ENCODE data around the gene PRKCH.

The PRKCH gene

DNA sequence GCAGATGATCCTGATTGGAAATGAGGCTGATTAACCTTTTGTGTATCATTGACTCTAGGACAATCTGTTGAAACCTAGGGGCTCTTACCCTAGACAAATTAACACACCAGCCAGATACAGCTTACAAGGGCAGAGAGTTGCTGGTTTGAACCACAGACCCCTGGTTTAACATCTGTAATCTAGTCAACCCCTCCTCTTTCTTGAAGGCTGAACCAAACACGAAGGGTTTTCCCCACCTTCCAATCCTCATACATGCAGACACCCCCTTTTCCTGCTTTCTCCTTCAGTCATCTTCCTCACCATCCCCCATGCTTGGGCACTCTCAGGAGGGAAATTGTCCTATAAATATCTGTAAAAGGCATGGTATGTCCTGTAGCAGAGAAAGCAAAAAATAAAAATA is 247.9 kb downstream of the PRKCH start:
- no peak for DNase-seq (ENCODE audit: low read depth)

DNA sequence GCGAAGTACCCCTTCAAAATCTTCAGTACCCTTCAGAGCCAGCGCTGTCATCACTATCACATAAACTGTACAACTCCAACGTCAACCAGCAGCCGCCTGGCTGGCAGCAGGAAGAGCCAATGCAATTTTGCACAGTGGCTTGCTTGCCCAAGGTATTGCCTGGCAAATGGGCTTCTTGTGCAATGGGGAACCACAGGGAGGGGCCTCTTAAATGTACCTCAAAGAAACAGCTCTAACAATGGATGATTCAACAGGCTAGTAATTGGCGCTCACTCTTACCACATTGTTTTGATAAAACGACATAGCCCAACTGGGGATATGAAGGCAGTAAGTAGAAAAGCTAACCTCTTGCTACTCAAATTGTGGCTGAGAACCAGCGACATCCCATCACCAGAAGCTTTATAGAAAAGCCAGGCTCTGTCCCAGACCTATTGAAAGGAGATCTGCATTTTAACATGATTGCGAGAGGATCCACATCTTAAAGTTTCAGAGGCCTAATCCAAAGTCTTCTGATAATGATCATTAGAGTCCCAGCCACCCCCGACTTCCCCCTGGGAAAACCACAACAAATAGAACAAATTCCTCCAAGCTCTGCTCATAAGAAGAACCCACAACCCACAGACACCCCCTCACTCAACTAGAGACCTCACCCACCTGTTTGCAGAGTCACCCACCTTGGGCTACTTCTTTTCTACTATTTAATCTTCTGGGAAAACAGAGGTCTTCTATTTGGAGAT is 248.6 kb downstream of the PRKCH start:
- no peak for DNase-seq (ENCODE audit: low read depth)

DNA sequence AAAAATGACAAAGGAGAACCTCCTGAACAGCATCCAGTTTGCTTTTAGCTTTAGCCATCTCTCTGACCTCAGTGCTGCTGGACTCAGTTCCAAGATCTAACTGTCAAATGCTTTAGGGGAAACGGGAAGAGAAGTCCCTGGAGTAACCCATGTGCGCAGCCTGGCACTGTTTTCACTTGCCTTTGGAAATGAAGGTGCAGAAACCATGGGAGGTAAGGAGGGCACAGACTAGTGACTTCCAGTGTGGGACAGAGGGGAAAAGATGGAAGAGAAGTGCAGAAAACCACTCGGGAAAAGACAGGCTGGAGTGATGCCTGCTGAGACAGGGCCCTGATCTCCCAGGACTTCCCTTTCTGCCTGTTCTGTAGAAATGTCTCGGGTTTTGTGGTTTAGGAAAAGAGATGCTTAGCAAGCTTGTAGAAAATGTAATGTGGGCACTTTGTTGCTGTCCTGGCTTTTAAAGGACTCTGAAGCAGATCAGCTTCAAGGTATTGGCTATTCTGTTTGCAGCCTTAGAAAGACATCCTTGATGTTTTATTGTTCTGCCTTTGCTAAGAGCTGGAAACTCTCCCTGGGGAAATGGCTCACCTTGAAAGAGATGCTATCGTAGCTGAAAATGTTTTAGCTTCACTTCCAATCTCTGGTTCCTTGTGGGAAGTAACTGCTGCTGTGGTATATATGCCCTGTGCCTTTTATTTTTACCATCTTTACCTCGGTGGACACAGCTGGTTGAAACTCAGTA is 249.3 kb downstream of the PRKCH start:
- no peak for DNase-seq (ENCODE audit: low read depth)

DNA sequence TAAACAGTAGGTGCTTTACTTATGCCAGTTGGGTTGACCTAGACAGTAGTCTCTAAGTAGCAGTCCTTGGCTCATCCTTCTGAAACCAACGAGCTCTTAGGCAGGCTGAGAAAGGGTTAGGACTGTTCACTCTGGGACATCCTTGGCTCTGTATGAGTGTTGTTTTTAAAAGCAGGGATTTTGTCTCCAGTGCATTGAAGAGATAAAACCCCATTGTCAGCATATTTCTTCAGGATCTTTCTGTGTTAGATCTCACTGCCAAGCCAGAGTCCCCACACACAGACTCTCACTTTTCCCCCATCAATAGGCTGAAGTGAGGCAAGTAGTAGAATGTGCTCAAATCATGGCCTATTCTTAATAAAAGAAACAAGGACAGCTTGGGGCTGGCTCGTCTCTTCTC is 250.5 kb downstream of the PRKCH start:
- no peak for DNase-seq (ENCODE audit: low read depth)

DNA sequence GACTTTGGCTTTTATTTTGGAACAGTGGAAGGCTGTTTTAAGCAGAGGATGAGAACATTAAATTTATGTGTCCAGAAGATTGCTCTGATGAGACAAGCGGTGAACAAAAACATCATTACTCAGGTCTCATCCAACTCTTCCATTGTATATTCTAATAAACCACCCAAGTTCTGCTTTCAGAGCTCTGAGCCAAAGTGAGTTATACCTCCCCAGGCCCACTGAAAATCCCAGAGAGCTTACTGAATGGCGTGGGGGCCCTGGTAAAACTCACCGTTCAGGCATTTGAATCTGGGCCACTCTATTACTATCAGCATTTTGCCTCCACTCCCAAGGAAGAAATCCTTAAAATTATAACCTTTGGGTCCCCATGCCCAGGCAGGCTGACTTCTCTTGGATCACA is 251.9 kb downstream of the PRKCH start:
- no peak for DNase-seq (ENCODE audit: low read depth)

DNA sequence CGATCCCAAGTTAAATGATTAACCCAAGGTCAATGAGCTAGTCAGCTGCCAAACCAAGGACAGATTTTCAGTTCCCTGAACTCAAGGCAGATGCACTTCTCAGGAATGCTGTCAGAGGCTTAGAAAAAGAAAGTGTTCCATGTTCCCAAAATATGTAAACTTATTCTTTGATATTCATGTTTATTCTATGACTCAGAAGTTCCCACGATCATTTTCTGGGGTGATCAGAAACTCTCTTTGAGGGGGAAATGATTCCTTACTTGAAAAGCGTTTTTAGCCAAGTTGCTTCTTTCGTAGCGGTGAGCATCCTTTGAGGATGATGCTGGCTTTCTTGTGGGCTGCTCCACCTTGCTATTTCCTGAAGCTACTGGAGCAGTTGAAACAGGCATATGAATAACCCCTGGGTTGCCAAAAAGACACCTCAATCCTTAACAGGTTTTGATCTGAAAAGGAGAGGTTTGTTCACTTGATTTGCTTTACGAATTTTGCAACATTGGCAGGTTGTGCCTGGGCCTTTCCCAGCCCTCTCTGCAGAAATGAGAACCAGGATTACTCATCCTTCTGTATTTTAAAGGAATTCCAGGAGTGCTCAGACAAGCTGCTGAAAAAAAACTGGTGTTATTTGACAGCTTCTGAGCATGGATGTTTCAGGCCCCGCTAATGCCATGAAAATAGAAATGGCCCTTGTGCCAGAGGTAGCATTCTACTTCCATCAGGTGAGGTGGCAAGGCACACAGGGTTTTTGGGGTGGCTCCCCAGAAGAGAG is 252.6 kb downstream of the PRKCH start:
- no peak for DNase-seq (ENCODE audit: low read depth)

DNA sequence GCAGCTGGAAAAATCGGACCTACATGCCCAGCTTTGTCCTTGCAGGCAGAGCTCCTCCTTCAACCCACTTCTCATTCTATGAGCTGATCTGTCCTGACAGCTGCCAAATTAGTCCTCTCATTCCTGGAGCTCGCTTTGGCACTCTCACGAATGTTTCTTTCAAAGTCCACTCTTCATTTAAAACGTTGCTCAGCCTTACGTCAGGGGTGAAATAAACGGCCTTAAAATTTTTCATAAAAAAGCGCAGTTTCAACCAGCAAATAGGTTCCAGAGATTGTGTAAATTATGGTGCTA is 253.1 kb downstream of the PRKCH start:
- no peak for DNase-seq (ENCODE audit: low read depth)

DNA sequence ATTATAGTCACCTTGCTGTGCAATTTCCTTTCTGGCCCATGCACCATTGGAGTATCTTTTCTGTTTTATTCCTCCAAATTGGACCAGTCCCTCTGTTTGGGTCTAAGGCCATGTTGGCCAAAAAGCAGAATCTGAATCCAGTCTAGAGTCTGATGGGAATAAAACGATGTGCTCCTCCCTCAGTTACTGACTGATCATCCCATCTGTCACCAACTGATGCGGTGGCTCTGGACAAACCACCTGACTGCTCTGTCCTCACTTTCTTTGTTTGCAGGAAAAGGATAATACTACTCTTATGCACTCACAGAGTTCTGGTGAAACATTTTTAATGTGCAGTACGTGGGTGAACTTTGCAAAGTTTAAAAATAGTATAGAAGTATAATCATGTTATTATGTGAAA is 253.7 kb downstream of the PRKCH start:
- no peak for DNase-seq (ENCODE audit: low read depth)

DNA sequence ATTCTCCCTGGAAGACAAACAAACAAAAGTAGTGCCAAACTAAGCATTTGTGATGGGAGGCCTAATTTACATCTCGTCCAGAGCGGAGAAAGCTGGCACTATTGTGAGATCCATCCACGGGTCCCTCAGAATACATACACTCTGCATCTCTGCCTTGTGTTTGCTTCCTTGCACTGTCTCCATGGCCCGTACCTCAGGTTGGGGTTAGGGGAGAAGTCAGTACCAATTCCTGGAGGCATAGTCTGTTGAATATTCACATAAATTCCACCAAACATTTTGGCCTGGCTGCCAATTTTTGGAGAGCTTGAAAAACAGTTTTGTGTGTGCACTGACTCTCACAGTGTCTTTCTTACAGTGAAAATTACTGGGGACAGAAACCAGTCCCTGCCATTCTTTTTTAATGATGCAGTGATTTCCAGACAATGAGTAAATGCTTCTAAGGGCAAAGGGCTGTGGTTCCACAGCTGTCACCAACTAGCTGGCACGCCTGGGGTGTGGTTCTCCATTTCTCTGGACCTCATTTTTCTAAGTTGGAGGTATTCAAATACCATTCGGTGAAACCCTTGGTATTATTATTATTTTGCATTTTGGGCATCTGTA is 254.3 kb downstream of the PRKCH start:
- DNase-seq (ENCODE audit: low read depth): no peak

DNA sequence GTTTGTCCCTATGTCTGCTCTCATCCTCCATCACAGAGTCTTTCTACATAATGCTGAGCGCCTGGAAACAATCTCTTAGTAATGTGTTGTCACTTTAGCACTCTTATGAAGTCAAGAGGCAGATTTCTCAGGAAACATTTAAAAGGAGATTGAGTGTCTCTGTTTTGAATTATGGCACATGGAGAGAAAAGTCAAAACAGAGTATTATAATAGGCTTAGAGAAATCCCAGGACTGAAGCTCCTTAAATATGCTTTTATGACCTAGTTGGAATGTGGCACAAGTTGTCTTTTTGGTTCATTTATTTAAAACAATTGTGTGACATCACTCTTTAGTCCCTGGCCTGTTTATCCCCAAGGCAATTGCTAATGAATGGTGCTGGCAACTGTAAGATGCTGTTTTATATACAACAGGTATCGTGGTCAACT is 256.1 kb downstream of the PRKCH start:
- no peak for DNase-seq (ENCODE audit: low read depth)

DNA sequence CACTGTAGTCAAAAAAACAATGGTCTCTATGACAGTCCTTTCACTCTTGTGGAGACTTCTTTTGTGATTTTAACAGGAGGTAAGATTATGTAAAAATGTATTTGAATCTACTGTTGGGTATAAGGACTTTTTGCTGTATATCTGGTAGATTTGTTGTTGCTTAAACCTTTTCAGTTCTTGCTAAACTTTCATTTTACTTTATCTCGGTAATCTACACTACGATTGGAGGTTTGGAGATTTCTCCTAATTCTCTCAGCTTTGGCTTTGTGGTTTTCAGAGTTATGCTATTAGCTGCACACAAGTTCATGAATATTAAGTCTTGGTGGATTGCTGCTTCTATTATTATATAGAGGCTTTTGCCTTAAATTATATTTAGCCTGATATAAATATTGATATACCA is 257.4 kb downstream of the PRKCH start:
- no peak for DNase-seq (ENCODE audit: low read depth)

DNA sequence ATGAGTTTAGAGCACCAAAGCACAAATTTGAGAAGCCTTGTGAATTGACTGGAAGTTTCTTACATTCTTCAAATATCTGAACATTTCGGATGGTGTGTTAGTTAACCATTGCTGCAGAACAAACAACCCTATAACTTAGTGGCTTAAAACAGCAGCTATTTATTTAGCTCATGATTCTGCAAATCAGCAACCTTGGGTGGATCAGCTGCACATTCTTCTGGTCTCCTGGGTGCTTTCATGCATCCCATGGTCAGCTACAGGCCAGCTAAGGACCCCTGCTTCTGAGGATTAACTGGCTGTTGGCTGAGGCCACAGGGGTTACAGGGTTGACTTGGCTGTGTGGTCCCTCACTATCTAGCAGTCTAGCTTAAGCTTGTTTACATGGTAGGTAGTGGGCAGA is 260.0 kb downstream of the PRKCH start:
- DNase-seq (ENCODE audit: low read depth): no peak

DNA sequence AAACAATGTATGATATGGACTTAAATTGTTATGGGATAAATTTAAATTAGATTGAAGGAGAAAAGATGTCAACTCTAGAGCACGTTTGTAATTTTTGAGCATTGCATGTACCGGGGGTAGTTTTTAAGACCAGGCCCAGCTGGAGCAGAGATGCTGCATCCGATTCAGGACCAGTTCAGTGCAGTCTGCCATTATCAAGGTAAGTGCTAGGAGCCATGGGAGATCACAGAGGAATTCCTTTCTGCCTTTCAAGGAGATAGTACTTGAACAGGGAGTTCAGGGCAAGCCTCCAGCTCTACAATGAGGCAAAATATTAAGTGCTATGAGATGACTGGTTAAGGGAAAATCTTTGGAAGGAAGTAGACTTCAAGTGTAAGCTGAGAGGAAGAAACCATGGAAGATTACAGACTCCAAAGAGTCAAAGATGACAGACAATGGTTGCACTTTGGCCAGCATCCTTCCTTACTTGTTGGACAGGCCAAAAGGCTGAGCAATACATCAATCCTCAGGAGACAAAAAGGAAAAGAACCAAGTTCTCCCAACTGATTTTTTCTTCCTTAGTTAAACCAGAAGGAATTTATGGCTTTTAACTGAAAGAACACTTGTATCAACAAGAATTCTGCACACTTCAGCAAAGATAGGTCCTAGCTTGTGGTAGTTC is 260.7 kb downstream of the PRKCH start:
- no peak for DNase-seq (ENCODE audit: low read depth)

DNA sequence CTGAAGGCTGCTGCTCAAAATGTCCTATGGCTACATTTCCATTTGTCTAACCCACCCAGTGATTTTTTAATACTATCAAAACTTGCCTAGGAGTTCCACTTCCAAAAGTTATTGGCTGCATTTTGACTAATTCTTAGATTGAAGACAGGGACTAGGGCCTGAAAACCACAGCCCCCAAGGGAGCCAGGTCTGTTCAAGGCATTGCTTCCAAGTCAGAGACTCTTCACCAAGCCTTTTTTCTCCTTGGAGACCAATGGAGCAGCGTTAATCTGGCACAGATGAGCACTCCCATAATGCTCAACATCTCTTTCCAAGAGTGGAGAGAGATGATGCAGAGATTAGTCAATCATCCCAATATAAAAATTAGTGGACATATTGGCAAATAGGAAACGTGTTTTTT is 261.4 kb downstream of the PRKCH start:
- no peak for DNase-seq (ENCODE audit: low read depth)

DNA sequence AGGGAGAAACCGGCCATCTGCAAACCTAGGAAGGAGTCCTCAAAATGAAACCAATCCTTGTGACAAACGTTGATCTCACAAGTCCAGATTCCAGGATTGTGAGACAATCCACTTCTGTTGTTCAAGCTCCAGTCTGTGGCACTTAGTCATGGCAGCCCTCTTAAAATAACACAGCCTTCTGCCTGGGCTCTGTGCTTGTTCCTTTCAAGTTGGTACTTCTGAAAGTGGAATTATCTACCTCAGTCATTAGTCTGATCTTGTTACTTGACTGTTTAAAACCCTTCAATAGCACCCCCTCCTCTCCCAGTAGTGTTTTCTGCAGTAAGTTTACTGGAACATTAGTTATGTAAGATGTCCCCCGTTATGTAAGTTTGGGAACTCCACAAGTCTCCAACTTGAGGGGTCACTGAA is 263.0 kb downstream of the PRKCH start:
- no peak for DNase-seq (ENCODE audit: low read depth)

DNA sequence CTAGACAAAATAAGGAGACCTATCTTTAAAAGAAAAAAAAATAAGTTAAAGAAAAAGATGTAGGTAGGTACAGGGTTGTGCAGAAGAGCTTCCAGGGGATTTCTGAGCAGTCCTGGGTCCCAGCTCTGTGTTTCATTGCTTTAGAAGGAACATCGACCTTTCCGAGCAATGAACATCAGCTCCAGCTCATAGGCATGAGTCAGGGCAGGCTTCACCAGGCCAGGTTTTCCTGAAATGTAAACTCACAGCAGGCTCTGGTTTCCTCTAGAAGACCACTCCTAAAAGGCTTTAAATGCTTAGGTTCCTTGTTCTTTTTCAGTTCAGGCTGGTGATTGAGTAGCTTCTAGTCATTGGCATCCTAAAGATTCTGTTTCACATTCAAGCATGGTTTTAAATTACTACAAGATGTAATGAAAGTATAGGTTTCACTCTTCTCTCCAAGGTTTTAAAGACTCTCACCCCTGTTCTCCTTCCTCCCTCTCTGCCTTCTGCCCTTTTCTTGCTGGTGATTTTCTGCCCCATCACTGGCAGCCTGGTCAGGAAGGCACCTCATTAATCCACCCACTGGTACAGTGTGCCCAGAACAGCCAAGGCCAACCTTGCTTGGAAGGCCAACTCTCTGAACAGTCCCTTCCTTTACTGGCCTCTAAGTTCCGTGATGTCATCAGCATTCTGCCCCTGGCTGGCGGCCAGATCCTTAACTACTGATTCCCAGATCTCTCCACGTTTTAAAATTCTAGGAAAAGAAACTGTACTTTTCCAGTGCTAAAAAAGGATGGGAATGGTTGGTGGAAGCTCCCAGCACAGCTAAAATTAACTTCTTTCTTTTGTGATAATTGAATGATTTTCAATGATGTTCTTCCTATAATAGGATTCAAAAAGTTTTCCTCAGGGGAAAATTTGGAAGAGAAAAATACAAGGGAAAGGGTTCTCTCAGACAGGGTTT is 264.5 kb downstream of the PRKCH start:
- no peak for DNase-seq (ENCODE audit: low read depth)

DNA sequence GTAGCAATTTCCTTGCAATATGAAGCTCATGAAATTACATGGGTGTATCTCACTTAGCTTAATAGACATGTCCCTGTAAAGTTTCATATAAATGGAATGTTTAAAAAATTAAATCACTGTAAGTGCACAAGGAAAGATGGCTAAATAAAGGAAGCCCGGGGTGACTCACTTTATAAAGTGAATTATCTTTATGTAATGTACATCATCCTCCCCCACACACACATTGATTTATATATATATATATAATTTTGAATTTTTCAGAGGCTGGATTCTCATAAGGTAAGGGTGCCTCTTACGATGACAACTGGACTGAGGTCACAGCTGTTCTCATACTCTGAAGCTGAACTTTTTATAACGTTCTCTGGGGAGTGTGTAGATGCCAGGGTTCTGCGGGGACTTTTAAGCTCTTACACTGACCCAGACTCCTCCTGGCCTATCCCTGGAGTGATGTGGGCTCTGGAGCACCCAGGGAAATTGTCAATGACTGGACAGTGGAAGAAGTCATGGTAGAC is 265.2 kb downstream of the PRKCH start:
- DNase-seq (ENCODE audit: low read depth): no peak

DNA sequence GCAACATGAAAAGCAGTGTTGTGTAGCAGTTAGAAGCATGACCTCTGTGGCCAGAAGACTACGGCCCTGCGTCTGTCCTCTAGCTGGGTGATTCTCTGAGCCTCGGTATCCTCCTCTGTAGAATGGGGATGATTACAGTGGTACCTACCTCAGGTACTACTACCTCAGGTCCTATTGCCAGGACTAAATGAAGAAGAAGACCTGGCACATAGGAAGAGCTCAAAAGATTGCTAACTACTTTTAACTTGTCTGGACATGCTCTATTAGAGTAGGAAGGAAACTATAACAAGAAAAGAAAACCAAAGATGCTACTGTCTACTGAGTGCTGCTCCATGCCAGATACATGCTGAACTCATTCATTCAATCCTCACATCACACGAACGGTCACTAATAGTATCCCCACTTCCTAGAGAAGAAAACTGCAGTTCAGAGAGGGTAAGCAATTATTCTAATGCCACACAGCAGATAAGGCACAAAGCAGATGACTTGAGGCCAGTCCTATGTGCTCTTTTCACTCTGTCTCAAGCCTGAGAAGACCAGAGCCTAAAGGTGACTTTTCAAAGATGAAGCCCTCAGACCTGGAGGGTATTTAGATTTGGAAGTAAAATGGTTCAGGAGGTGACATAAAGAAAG is 265.8 kb downstream of the PRKCH start:
- no peak for DNase-seq (ENCODE audit: low read depth)

DNA sequence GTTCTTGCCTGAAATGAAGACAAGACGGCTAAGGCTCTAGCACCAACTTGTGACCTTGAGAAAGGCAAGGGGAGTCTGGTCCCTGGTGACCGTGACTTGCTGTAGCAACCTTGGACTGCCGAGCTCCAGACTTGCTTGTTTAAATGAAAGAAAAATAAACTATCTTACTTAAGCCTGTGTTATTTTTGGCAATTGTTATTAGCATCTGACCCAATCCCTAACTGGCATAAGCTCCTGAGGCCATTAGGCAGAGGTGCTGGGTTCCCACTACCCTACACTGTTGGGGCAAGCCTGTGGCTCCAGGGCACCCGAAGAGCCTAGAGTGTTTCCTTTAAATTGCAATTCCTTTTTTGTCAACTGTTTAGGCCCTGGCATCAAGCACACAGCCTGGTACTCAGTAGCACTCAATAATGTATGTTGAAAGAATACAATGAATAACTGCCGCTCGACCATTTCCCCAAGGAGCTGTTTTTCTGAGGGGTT is 267.1 kb downstream of the PRKCH start:
- no peak for DNase-seq (ENCODE audit: low read depth)
